Measurements from ENCODE around the gene AUTS2. TPM values are rescaled to one million over a fixed set of nuclear protein-coding genes. Genes with fewer than 3 reads are reported as not detected.

The AUTS2 gene
- total RNA-seq, 4 donors from 2014 or later, result 14.9 to 27.2 (median 17.5) TPM

- Histone ChIP-seq H3K27ac (no peak overlapping the region), H3K4me3 (replicated peaks in 1 of 3) (no peak overlapping the region), H3K9me3 (no peaks in the 10 kb centered on the region), H3K27me3 (no peaks in the 10 kb centered on the region), H3K4me1 (peaks cover 0 to 7% of the 10 kb centered on the region in 2 donors), H3K36me3 (no peaks in the 10 kb centered on the region)
- TF ChIP-seq CTCF (IDR thresholded peaks at IDR 0.05) (no peak), POLR2A (IDR thresholded peaks at IDR 0.05) (no peak)
- intact Hi-C loops (cut with DNase I), result no loop called here
- WGBS, 2 donors, result 80 to 82% methylated on average over 5 of the region's 5 CpGs
- DNase-seq, result no peak
Measured at GRCh38 chr7:70599446-70600190, 1001.3 kb downstream of the AUTS2 start.

GRCh38 chr7:70600993-70601392 lies 1002.7 kb downstream of the AUTS2 start:
- no peak for DNase-seq
- Histone ChIP-seq H3K27me3 (no peaks in the 10 kb centered on the region), H3K9me3 (no peaks in the 10 kb centered on the region), H3K36me3 (no peaks in the 10 kb centered on the region), H3K27ac (no peak overlapping the region), H3K4me1 (peaks cover 0 to 7% of the 10 kb centered on the region in 2 donors), H3K4me3 (replicated peaks in 1 of 3) (no peak overlapping the region)
- no peak for TF ChIP-seq CTCF (IDR thresholded peaks at IDR 0.05)
- 91 to 93% methylated on average over 1 of the region's 1 CpG for WGBS, 2 donors
- intact Hi-C loops (cut with DNase I), result no loop called here

- no peak for DNase-seq
- intact Hi-C loops (cut with DNase I), result no loop called here
- no peaks in the 10 kb centered on the region for H3K27me3 ChIP-seq
- H3K27ac ChIP-seq, result no peak overlapping the region
- TF ChIP-seq CTCF (IDR thresholded peaks at IDR 0.05), result no peak
- no peak for TF ChIP-seq POLR2A (IDR thresholded peaks at IDR 0.05)
- no peaks in the 10 kb centered on the region for H3K4me1 ChIP-seq
- no peaks in the 10 kb centered on the region for H3K36me3 ChIP-seq
- WGBS, 2 donors, result 57 to 71% methylated on average over 4 of the region's 4 CpGs
- H3K4me3 ChIP-seq (replicated peaks in 1 of 3), result no peak overlapping the region
- no peaks in the 10 kb centered on the region for H3K9me3 ChIP-seq
Measured at GRCh38 chr7:70602117-70602516, 1003.8 kb downstream of the AUTS2 start.

GRCh38 chr7:70607281-70607680 lies 1009.0 kb downstream of the AUTS2 start:
- Histone ChIP-seq H3K4me3 (replicated peaks in 1 of 3) (no peak overlapping the region), H3K4me1 (no peaks in the 10 kb centered on the region), H3K27ac (no peak overlapping the region), H3K9me3 (no peaks in the 10 kb centered on the region), H3K27me3 (no peaks in the 10 kb centered on the region), H3K36me3 (no peaks in the 10 kb centered on the region)
- TF ChIP-seq CTCF (IDR thresholded peaks at IDR 0.05) (no peak), POLR2A (IDR thresholded peaks at IDR 0.05) (no peak)
- DNase-seq, result no peak
- intact Hi-C loops (cut with DNase I), result no loop called here
- WGBS, 2 donors, result 89 to 90% methylated on average over 7 of the region's 7 CpGs

GRCh38 chr7:70607759-70608158 lies 1009.5 kb downstream of the AUTS2 start:
- WGBS, 2 donors, result 82 to 88% methylated on average over 1 of the region's 1 CpG
- intact Hi-C loops (cut with DNase I), result no loop called here
- Histone ChIP-seq H3K27ac (no peak overlapping the region), H3K4me1 (no peaks in the 10 kb centered on the region), H3K9me3 (no peaks in the 10 kb centered on the region), H3K4me3 (replicated peaks in 1 of 3) (no peak overlapping the region), H3K27me3 (no peaks in the 10 kb centered on the region), H3K36me3 (no peaks in the 10 kb centered on the region)
- TF ChIP-seq CTCF (IDR thresholded peaks at IDR 0.05) (no peak), POLR2A (IDR thresholded peaks at IDR 0.05) (no peak)
- no peak for DNase-seq

Measured in thyroid gland (tissue), 4 donors.